Frontal cortex (tissue), 4 donors: Measurements from ENCODE around the gene TTC23L. TPM values are rescaled to one million over a fixed set of nuclear protein-coding genes. Genes with fewer than 3 reads are reported as not detected.

ENCODE experiments used
- DNase-seq, 2 donors: peaks; one replicate each; pipeline ENCODE4 v3.0.0; 2012; ENCODE audit warnings: low spot score in 2 of 2
- FAIRE-seq: peaks from 2 replicates; lab custom pipeline; 2012; peaks lifted over from hg19 to GRCh38; lab: Jason Lieb, UNC
- total RNA-seq: library from RNA; depleted of rRNA; stranded (reverse); fragments of >200 nt; gene quantifications from one replicate; pipeline ENCODE4 v1.2.3, GENCODE V29; 2014
- donor health status: control.
- donor health status: control.
- donor health status: control.

TTC23L gene
- total RNA-seq, 1 donor from 2014 or later: 5.7 TPM

- DNase-seq: no peak
- FAIRE-seq: no peak
Observed at GRCh38 chr5:34832568-34832967, 6.4 kb upstream of the TTC23L start.

- FAIRE-seq: no peak
- DNase-seq: no peak
Observed at GRCh38 chr5:34833090-34833489, 5.9 kb upstream of the TTC23L start.

GRCh38 chr5:34833976-34834793 lies 4.8 kb upstream of the TTC23L start:
- DNase-seq: no peak
- no peak for FAIRE-seq

GRCh38 chr5:34834794-34835089 lies 4.2 kb upstream of the TTC23L start:
- FAIRE-seq: no peak
- no peak for DNase-seq

- DNase-seq (no peak), FAIRE-seq (no peak)
Observed at GRCh38 chr5:34835664-34836063, 3.3 kb upstream of the TTC23L start.

GRCh38 chr5:34841816-34842215 lies 2.9 kb downstream of the TTC23L start:
- DNase-seq (no peak), FAIRE-seq (no peak)

GRCh38 chr5:34842554-34842953 lies 3.6 kb downstream of the TTC23L start:
- DNase-seq (no peak), FAIRE-seq (no peak)

- no peak for DNase-seq
- no peak for FAIRE-seq
Observed at GRCh38 chr5:34843497-34843896, 4.5 kb downstream of the TTC23L start.

- DNase-seq (no peak), FAIRE-seq (no peak)
Observed at GRCh38 chr5:34844106-34844505, 5.1 kb downstream of the TTC23L start.

- FAIRE-seq: no peak
- no peak for DNase-seq
Observed at GRCh38 chr5:34844999-34845398, 6.0 kb downstream of the TTC23L start.

GRCh38 chr5:34847056-34847455 lies 8.1 kb downstream of the TTC23L start:
- no peak for FAIRE-seq

GRCh38 chr5:34847552-34847951 lies 8.6 kb downstream of the TTC23L start:
- FAIRE-seq (no peak), DNase-seq (no peak)

More at GRCh38 chr5:34847056-34847455, 8.1 kb downstream of the TTC23L start:
- DNase-seq: no peak

GRCh38 chr5:34848230-34848629 lies 9.3 kb downstream of the TTC23L start:
- no peak for DNase-seq
- FAIRE-seq: no peak

GRCh38 chr5:34849253-34849652 lies 10.3 kb downstream of the TTC23L start:
- FAIRE-seq: no peak
- DNase-seq: no peak

GRCh38 chr5:34854459-34855174 lies 15.7 kb downstream of the TTC23L start:
- no peak for FAIRE-seq
- DNase-seq: no peak

GRCh38 chr5:34857161-34857560 lies 18.2 kb downstream of the TTC23L start:
- FAIRE-seq: no peak
- no peak for DNase-seq

- DNase-seq (no peak), FAIRE-seq (no peak)
Observed at GRCh38 chr5:34857894-34858293, 18.9 kb downstream of the TTC23L start.

GRCh38 chr5:34858790-34859189 lies 19.8 kb downstream of the TTC23L start:
- FAIRE-seq: no peak
- no peak for DNase-seq

GRCh38 chr5:34859253-34859652 lies 20.3 kb downstream of the TTC23L start:
- DNase-seq (no peak), FAIRE-seq (no peak)

- no peak for FAIRE-seq
- DNase-seq: no peak
Observed at GRCh38 chr5:34863946-34864345, 25.0 kb downstream of the TTC23L start.

- DNase-seq (no peak), FAIRE-seq (no peak)
Observed at GRCh38 chr5:34865091-34865490, 26.1 kb downstream of the TTC23L start.
